HG03135 (cell line): ENCODE results near the gene ISOC2.
"Not testable (repeated sequence)": the region's sequence is repeated elsewhere in the genome, so short reads cannot be mapped to it uniquely, and the experiment has no call there.

ENCODE experiments used
- ATAC-seq: cut with Tn5 transposase; IDR thresholded peaks from one replicate; pipeline ENCODE4 v1.9.1; 2021; ENCODE audit warnings: mild to moderate bottlenecking, moderate library complexity; ENCODE audit not compliant: unreplicated experiment

Gene ISOC2

DNA sequence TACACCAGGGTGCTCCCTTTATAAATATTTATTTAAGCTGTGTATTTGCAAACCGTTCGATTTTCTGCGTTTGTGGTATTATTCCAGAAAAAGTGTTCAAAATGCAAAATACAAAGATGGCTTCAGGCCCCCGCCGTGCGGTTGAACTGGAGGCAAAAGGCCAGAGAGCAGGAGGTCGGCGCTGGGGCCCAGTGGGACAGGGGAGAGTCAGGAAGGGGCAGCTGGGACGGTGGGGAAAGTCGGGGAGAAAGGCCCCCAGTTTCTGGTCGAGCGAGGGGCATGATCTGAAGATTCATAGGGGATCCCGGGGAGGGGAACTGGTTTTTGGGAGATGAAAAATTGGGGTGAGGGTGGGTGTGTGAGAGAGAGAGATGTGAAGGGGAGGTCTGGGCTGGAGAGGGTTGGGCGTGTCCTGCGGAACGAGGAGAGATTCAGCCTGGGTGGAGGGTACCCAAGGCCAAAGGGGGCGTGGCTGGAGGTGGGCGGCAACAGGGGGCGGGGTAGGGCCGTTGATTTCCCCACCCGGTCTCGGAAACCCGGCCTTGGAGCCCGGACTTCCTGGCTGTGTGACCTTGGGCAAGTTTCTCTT, 678 bp downstream of the ISOC2 start:
- no peak for ATAC-seq

DNA sequence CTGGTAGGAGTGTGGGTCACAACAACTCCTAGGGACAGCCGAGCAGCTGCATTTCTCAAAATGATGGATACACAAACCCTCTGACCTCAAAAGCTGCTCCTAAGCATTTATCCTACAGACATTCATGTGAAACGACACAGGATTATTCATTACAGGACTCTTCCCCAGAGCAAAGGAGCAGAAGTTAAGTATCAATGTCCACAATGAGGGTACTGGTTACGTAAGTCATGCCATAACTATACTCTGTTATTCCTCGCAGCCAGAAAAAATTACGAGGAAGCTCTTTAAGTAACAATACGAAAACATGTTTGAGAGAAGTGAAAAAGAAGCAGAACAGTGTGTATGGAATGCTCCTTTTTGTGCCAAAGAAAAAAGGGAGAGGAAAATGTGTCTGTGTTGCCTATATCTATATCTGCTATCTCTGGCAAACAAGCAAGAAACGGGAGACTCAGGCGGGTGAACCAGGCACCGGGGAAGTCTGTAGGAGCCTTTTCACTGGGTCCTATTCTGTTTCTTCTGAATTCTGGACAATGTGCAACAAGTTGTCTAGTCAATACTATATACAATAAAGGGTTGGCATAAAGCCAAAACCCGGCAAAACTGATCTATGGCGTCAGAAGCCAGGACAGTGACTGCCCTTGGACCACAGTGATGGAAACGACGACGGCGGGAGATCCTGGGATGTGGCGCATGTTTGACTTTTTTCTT, 1.3 kb downstream of the ISOC2 start:
- ATAC-seq = no peak

GRCh38 chr19:55459551-55459949, 1.9 kb downstream of the ISOC2 start:
- no peak for ATAC-seq

DNA sequence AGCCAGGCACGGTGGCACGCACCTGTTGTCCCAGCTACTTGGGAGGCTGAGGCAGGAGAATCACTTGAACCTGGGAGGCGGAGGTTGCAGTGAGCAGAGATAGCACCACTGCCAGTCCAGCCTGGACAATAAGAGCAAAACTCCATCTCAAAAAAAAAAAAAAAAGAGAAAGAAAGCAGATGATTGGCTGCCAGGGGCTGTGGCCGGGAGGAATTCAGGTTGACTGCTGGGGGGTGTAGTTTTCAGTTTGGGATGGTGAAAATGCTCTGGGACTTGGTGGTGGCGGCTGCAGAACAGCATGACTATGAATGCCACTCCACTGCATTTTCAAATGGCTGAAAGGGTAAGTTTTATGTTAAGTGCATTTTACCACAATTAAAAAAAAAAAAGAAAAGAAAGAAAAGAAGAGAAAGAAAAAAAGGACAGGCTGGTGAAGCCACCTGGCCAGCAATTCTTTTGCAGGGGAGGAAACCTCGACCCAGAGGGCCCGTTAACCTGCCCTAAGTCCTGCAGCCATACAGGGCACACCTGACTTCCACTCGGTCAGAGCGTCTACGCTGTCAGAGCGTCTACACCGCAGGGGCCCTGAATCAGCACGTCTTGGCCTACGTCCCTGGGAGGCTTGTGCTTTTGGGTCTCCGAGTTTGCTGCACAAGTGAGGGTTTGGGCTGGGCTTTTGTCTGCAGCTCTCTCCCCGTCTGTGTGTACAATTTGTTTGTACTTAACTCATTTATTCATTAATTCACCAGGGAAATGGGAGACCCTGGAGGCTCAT, 3.6 kb downstream of the ISOC2 start:
- ATAC-seq = no peak

- no peak for ATAC-seq
Observed at GRCh38 chr19:55456347-55456746, 5.1 kb downstream of the ISOC2 start.

GRCh38 chr19:55455576-55456235, 5.7 kb downstream of the ISOC2 start:
- no peak for ATAC-seq

DNA sequence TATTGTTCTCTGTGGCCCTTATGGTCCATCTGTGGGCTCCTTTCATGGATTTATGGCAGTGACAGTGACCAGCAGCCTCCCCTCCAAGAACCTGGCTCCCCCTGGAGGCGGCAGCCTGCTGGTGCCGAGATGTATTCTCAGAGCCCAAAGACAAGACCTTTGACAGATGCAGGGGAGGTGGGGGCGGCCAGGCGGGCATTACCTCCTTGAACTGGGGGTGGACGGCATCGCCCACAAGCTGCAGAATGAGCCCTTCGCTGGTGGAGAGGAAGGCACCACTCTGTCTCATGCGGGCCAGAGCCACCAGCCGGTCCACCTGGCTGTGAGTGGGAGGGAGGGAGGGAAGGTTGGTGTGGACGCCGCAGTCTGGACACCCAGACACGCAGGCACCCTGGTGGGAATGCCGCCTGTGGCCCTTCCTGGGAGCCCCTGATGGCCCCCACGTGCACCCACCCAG, 6.6 kb downstream of the ISOC2 start:
- no peak for ATAC-seq

GRCh38 chr19:55453511-55454260, 7.8 kb downstream of the ISOC2 start:
- no peak for ATAC-seq

DNA sequence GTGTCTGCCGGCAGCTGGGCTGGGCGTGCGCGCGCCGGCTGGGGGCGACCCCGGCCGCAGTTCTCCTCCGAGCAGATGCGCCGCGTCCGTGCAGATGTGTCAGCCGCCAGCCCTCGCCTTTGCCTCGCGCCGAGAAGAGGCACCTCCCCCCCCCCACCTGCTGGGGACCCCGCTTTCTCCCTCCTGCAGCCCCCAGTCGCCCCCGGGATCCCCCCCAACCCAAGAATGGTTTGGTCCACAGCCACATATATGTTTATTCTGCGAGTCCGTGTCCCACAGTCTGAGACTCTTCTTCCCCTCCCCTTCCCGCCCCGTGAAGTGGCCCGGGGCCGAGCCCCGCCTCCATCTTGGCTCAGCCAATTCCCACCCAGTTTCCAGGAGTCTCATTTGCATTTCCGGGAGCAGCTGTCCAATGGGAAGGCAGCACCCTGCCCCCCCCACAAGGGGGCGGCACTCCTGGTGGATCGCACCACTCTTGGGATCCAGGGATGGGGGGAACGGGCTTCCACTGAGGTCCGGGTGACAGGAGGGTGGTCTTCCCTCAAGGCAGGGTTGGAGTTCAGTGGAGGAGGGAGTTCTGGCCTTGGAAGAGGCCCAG, 8.6 kb downstream of the ISOC2 start:
- no peak for ATAC-seq

- ATAC-seq = no peak
Observed at GRCh38 chr19:55451965-55452748, 9.3 kb downstream of the ISOC2 start.

- no peak for ATAC-seq
Observed at GRCh38 chr19:55451163-55451964, 10.1 kb downstream of the ISOC2 start.

DNA sequence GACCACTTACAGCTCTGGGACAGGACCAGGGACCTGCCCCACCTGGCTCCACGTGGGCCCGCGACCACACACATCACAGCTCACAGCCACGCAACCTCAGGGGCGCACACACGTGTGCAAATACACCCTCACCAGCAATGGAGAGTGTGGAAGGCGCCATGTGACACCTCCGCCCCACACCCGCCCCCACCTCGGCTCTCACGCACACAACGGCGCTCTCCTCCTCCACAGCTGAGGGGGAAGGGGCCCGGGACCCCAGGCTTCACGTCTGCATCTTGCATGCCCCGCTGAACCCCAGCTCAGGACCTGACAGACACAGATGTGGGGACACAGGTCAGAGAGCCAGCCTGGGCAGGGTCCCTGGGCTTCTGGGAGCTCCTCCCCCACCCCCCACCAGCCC, 12.0 kb downstream of the ISOC2 start:
- ATAC-seq = no peak

DNA sequence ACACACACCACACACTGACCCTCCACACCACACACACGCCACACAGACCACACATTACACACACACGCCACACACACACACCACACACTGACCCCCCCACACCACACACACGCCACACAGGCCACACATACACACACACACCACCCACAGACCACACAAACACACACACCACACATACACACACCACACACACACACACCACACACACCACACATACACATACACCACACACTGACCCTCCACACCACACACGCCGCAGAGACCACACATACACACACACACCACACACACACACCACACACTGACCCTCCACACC, 13.3 kb downstream of the ISOC2 start:
- ATAC-seq = not testable (repeated sequence)

DNA sequence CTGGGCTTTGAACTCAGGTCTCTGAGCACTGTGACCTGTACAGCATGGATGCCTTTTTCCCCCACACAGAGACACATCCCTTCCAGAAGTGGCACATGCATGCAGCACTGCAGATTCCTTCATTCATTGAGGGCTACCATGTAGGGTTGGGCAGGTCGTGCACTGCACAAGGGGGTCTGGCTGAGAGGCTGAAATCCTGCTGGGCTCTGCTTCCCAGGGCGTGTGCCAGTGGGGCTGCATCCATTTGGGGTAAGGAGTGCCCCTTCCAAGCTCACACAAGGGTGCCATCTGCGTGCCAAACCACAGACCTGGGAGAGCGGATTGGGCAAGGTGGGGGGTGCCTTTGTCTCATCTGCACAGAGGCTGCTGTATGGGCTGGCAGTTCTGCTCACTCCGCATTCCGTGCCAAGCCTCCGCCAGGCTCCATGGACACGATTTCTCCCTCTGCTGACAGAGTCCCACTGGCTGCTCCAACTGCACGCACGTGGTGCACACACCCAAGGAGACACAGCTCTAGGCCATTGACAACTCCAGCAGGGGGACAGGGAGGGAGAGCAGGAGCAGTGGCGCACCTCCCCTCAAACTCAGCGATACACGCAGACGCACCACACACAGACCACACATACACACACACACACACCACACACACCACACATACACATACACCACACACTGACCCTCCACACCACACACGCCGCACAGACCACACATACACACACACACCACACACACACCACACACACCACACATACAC, 13.8 kb downstream of the ISOC2 start:
- ATAC-seq = no peak

DNA sequence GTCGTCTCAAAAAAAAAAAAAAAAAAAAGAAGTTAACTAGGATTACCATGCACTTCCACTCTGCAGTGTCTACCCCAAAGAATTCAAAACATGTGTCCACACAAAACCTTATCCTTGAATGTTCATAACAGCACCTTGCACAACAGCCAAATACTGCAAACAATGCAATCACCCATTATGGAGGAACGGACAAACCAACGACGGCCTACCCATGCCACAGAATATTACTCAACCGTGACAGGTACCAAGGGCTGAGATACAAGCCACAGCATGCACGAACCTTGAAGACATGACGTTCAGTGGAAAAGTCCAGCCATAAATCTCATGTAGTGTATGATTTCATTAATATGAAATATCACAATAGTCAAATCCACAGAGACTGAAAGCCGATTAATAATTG, 15.4 kb downstream of the ISOC2 start:
- ATAC-seq = no peak

GRCh38 chr19:55444646-55445045, 16.8 kb downstream of the ISOC2 start:
- no peak for ATAC-seq

DNA sequence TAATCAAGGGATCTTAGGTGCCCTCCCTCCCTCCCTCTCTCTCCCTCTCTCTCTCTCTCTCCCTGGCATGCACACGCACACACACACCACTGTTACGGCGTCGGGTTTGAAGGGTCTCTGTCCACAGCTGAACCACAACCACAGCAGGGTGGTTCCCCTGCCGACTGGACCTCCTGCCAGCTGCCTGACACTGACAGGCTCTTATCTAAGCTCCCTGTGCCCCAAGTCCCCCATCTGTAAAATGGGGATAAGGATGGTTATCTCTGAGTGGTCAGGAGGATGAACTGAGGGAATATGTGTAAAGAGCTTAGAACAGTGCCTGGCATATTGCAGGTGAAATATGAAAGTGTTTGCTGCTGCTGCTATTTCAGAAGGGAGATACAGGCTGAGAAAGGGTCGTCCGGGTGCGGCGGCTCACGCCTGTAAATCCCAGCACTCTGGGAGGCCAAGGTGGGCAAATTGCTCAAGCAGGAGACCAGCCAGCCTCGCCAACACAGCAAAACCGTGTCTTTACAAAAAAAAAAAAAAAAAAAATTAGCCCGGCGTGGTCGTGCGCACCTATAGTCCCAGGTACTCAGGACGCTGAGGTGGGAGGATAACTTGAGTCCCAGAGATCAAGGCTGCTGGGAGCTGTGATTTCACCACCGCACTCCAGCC, 17.5 kb downstream of the ISOC2 start:
- ATAC-seq = no peak
